Activated CD4-positive, alpha-beta T cell treated with anti-CD3 and anti-CD28 coated beads for 48 hours (primary cell): ENCODE data around the gene VILL.
A peak's percentile ranks its signal among the peaks of the same experiment; 100 is the strongest.
"Not testable (repeated sequence)": the region's sequence is repeated elsewhere in the genome, so short reads cannot be mapped to it uniquely, and the experiment has no call there.

Source experiments
- DNase-seq: peaks from one replicate; pipeline ENCODE4 v3.0.0-alpha.2; 2020

The VILL gene

GRCh38 chr3:38039899-38040261, 49.3 kb downstream of the VILL start:
- DNase-seq = peak; percentile 46

GRCh38 chr3:38040401-38040800, 49.8 kb downstream of the VILL start:
- DNase-seq = no peak

DNA sequence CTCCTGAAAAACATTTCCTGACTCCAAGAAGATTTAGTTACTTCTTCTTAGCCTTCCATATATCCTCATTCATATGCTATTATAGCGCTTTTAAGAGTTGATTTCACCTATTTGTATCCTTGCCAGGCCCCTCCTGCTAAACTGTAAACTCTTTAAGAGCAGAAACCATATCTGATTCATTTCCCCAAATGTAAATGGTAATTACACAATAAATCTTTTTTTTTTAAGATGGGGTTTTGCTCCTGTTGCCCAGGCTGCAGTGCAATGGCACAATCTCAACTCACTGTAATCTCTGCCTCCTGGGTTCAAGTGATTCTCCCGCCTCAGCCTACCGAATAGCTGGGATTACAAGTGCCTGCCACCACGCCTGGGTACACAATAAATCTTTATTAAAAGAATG, 52.9 kb downstream of the VILL start:
- DNase-seq = no peak

- no peak for DNase-seq
Measured at GRCh38 chr3:38046027-38046426, 55.4 kb downstream of the VILL start.

DNA sequence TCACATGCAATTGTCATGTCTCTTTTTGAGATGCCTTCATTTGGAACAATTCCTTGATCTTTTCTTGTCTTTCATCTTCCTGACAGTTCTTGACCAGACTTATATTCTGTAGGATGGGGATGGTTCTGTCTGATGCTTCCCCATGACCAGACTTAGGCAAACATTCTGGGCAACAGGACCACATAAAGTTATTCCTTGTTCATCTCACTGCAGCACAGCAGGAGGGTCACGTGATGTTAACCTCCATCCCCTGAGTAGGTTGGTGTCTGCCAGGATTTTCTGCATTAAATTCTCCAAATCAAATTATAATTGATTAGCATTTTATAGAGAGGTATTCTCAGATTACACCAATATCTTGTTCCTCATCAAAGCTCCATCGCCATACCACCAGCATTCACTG, 56.2 kb downstream of the VILL start:
- DNase-seq = no peak

GRCh38 chr3:38047896-38048295, 57.3 kb downstream of the VILL start:
- no peak for DNase-seq

DNA sequence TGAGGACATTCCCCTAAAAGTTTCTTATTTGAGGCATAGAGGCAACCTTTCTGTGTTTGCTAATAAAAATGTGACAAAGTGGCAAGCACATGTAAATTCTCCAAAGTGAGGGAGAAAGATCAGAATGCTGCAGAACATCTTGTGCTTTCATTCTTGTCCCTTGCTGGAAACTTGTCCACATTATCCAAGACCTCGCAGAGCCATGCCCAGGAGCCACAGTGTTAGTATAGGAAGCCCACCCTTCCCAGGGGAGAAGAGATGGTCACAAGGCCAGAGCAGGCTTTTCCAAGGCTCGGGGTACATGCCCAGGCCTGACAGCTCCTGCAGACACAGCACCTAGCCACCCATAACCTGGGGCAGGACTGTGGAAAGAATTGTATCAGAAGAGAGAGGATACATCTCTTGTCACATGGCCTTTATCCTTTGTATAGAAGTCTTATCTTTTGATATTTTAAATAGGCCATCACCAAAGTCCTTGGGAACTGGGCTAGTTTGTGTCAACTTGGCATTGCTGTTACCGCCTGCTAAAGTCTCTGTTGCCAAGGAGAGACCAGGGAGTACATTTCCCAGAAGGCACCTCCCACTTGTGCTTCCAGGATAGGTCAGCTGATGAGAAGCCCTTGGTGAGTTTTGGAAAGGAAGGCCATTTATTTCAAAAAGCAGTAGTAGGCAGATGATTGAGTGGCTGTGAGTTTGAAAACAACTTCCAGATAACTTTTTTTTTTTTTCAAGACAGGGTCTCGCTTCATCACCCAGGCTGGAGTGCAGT, 59.0 kb downstream of the VILL start:
- DNase-seq = no peak

DNA sequence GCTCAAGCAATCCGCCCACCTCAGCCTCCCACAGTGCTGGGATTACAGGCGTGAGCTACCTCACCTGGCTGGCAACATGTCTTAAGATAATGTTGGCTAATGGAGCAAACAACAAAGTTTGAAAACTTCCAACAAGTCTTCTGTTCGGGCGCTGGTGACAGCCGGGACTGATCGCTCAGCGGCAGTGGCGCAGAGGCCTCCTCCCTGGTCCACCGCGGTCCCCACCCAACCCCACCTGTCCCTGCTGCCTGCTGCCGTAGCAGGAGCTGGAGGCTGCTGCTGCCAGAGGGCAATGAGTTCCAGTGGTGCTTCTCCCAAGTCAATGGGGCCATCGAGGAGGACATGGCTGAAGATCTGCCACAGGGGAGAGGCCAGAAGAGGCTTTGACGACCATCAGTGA, 60.5 kb downstream of the VILL start:
- no peak for DNase-seq

DNA sequence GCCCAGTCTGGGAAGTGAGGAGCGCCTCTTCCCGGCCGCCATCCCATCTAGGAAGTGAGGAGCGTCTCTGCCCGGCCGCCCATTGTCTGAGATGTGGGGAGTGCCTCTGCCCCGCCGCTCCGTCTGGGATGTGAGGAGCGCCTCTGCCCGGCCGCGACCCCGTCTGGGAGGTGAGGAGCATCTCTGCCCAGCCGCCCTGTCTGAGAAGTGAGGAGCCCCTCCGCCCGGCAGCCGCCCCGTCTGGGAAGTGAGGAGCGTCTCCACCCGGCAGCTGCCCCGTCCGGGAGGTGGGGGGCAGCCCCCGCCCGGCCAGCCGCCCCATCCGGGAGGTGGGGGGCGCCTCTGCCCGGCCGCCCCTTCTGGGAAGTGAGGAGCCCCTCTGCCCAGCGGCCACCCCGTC, 62.7 kb downstream of the VILL start:
- not testable (repeated sequence) for DNase-seq

DNA sequence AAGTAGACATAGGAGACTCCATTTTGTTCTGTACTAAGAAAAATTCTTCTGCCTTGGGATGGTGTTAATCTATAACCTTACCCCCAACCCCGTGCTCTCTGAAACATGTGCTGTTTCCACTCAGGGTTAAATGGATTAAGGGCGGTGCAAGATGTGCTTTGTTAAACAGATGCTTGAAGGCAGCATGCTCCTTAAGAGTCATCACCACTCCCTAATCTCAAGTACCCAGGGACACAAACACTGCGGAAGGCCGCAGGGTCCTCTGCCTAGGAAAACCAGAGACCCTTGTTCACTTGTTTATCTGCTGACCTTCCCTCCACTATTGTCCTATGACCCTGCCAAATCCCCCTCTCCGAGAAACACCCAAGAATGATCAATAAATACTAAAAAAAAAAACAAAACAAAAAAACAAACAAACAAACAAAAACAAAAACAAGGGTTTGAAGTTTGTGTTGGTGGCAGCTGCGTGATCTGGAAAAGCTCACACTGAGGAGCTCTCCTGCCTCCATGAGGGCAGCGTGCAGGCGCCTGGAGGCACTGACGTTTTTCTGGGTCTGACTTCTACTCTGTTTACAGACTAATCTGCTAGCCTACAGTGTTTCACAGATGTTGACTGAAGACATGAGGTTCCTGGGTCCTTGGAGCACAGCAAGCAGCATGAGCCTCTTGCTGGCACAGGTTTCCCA, 63.4 kb downstream of the VILL start:
- not testable (repeated sequence) for DNase-seq

DNA sequence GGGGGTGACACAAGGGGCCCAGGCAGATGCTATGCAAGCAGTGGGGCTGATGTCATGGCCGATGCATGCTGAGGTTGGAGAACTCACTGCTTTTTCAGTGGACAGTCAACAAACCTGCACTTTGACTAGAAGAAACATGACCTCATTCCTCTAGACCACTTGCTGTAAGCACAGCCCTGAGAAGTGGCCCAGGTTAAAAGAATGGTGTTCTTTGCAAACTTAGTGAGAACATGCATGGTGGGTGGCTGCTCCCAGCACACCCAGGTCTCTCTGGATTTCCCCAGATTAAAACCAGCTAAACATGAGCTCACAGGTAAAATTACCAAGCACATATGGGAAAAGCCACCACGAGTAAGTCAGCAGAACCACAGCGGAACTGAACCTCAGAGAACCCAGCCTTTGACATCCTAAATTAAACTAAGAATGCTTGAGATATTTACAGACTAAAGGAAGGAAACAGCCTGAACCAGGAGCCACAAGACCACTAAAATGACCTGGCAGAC, 64.0 kb downstream of the VILL start:
- no peak for DNase-seq
